ENCODE data around the gene FN3KRP. TPM values are rescaled to one million over a fixed set of nuclear protein-coding genes. Genes with fewer than 3 reads are reported as not detected.

Gene FN3KRP
- total and polyA plus RNA-seq, 2 donors (not counting 3 experiments of a cell fraction or from before 2014, with no cell fraction given): 22.2 to 35.2 TPM

GRCh38 chr17:82751171-82751570, 34.7 kb downstream of the FN3KRP start:
- BruUV-seq (replicated peaks): no TSS peak

More at GRCh38 chr17:82751171-82751570, 34.7 kb downstream of the FN3KRP start:
- DNase-seq (ENCODE audit: low read depth, low spot score) (no peak), FAIRE-seq (no peak)
- Histone ChIP-seq H3K79me2 (ENCODE audit: control insufficient read depth, insufficient read depth, low read length) (peaks cover 30% of the 10 kb centered on the region), H3K4me3 (replicated peaks in 1 of 3; ENCODE audit: insufficient read depth in 1 of 3, low read depth in 1 of 3, low read length in 3 of 3) (peak overlapping the region in 2 of 3 experiments; percentile 41 to 55), H3K9me1 (replicated peaks; ENCODE audit: control insufficient read depth, extremely low read depth, insufficient read depth, low read length) (no peaks in the 10 kb centered on the region), H3K9ac (replicated peaks; ENCODE audit: extremely low read depth, insufficient read depth, low read length) (peak overlapping the region; percentile 44), H3K4me2 (ENCODE audit: insufficient read depth, low read length) (peak overlapping the region; percentile 35), H2AFZ (ENCODE audit: low read depth, low read length) (peak overlapping the region; percentile 88), H3K27me3 (ENCODE audit: control insufficient read depth in 2 of 2, insufficient read depth in 2 of 2, low read length in 2 of 2) (no peaks in the 10 kb centered on the region), H4K20me1 (replicated peaks; ENCODE audit: control insufficient read depth, extremely low read depth, insufficient read depth, low read length) (no peaks in the 10 kb centered on the region), H3K4me1 (ENCODE audit: control insufficient read depth, extremely low read depth, insufficient read depth, low read length) (peaks cover 5% of the 10 kb centered on the region), H3K27ac (ENCODE audit: insufficient read depth, low read depth, low read length) (no peak overlapping the region), H3K9me3 (replicated peaks; ENCODE audit: control insufficient read depth, insufficient read depth, low read length) (no peaks in the 10 kb centered on the region), H3K36me3 (ENCODE audit: control insufficient read depth in 2 of 2, extremely low read depth in 1 of 2, insufficient read depth in 2 of 2, low read length in 2 of 2) (peaks cover 0 to 2% of the 10 kb centered on the region in 2 experiments)
- dilution Hi-C loops (cut with MboI; ENCODE audit: extremely low pct_ligation_motif_present, low sequenced_read_pairs) (no loop called here), intact Hi-C loops (cut with micrococcal nuclease) (loop anchor here (1.0 kb wide), 1 partner anchor 16 kb away; the partner anchor contains the start of gene FN3K)
- TF ChIP-seq CTCF (IDR thresholded peaks at IDR 0.05; ENCODE audit: extremely low read depth in 1 of 2, insufficient read depth in 1 of 2, low read depth in 1 of 2, low read length in 2 of 2): no peak
- no peak for TF ChIP-seq FOS (IDR thresholded peaks at IDR 0.05; ENCODE audit: borderline replicate concordance, insufficient read depth, low read length)
- TF ChIP-seq JUN (IDR thresholded peaks at IDR 0.05; ENCODE audit: borderline replicate concordance, insufficient read depth, insufficient read length, low read depth): no peak
- no peak for TF ChIP-seq GATA2 (IDR thresholded peaks at IDR 0.05; ENCODE audit: insufficient read depth, insufficient read length, low read depth, low read length)
- no peak for TF ChIP-seq EZH2 (IDR thresholded peaks at IDR 0.05; ENCODE audit: borderline replicate concordance, low read depth, low read length, severe bottlenecking)
- no peak for TF ChIP-seq MAX (IDR thresholded peaks at IDR 0.05; ENCODE audit: insufficient read depth, insufficient read length)
- TF ChIP-seq POLR2AphosphoS5 (IDR thresholded peaks at IDR 0.05; ENCODE audit: insufficient read depth, low read depth, low read length): no peak
- TF ChIP-seq MYC (IDR thresholded peaks at IDR 0.05; ENCODE audit: low read depth, low read length): no peak
- no peak for TF ChIP-seq POLR2A (IDR thresholded peaks at IDR 0.05; ENCODE audit: low read depth, low read length)
- POLR2A ChIA-PET: no interaction called here
- CTCF ChIA-PET: no interaction called here

Data from endothelial cell of umbilical vein (primary cell).